Ascending aorta (tissue), 2 donors: Measurements from ENCODE around the gene CER1. TPM values are rescaled to one million over a fixed set of nuclear protein-coding genes. Genes with fewer than 3 reads are reported as not detected.

Experiments
- DNase-seq, 2 donors: peaks; one replicate each; pipeline ENCODE4 v3.0.0-alpha.2; 2019; ENCODE audit warnings: low spot score in 2 of 2
- H3K27ac ChIP-seq, 2 donors: fragments of 200-600 bp; sonication (generic); one replicate each; pipeline ENCODE4 v1.5.1; 2016 to 2017; ENCODE audit warnings: mild to moderate bottlenecking in 1 of 2
- H3K27me3 ChIP-seq: fragments of 200-600 bp; sonication (generic); one replicate; pipeline ENCODE4 v1.5.1; 2017
- H3K36me3 ChIP-seq, 2 donors: fragments of 200-600 bp; sonication (generic); one replicate each; pipeline ENCODE4 v1.5.1; 2016
- H3K4me1 ChIP-seq, 2 donors: fragments of 200-600 bp; sonication (generic); one replicate each; pipeline ENCODE4 v1.5.1; 2016 to 2017; ENCODE audit warnings: mild to moderate bottlenecking in 1 of 2
- H3K4me3 ChIP-seq, 2 donors: fragments of 200-600 bp; sonication (generic); one replicate each; pipeline ENCODE4 v1.5.1; 2016 to 2017; ENCODE audit warnings: mild to moderate bottlenecking in 1 of 2
- H3K9me3 ChIP-seq, 2 donors: fragments of 200-600 bp; sonication (generic); one replicate each; pipeline ENCODE4 v1.5.1; 2016
- CTCF ChIP-seq, 3 experiments: fragments of 200-600 bp in 2 of 3; fragments of 450-650 bp in 1 of 3; sonication (generic) in 2 of 3; IDR thresholded peaks; one replicate each; pipeline ENCODE4 v1.5.1; 2016 to 2019; ENCODE audit warnings: antibody characterized with exemption in 3 of 3, mild to moderate bottlenecking in 1 of 3, moderate library complexity in 1 of 3
- intact Hi-C: fragments of 100-400 bp; cut with DNase I; formaldehyde crosslinking; loops from one replicate; pipeline ENCODE4 v1.15.1; 2023
- total RNA-seq: library from RNA; depleted of rRNA; stranded (reverse); fragments of >200 nt; gene quantifications from one replicate; pipeline ENCODE4 v1.1.0, GENCODE V29; 2016

CER1 gene
- total RNA-seq, 1 donor from 2014 or later: not detected

GRCh38 chr9:14674630-14675029 is 47.9 kb downstream of the CER1 start:
- TF ChIP-seq CTCF (IDR thresholded peaks at IDR 0.05): no peak
- Histone ChIP-seq H3K27me3 (no peaks in the 10 kb centered on the region), H3K27ac (no peak overlapping the region), H3K9me3 (no peaks in the 10 kb centered on the region), H3K36me3 (peaks cover 0 to 13% of the 10 kb centered on the region in 2 donors), H3K4me3 (no peak overlapping the region), H3K4me1 (no peaks in the 10 kb centered on the region)
- DNase-seq: no peak
- intact Hi-C loops: no loop called here

- Histone ChIP-seq H3K4me1 (no peaks in the 10 kb centered on the region), H3K9me3 (no peaks in the 10 kb centered on the region), H3K27ac (no peak overlapping the region), H3K4me3 (no peak overlapping the region), H3K27me3 (no peaks in the 10 kb centered on the region), H3K36me3 (peaks cover 0 to 6% of the 10 kb centered on the region in 2 donors)
- no peak for TF ChIP-seq CTCF (IDR thresholded peaks at IDR 0.05)
- DNase-seq: no peak
- intact Hi-C loops: no loop called here
These were observed 51.2 kb downstream of the CER1 start for GRCh38 chr9:14671377-14671776.

- Histone ChIP-seq H3K4me3 (no peak overlapping the region), H3K9me3 (no peaks in the 10 kb centered on the region), H3K4me1 (no peaks in the 10 kb centered on the region), H3K36me3 (peaks cover 0 to 6% of the 10 kb centered on the region in 2 donors), H3K27ac (no peak overlapping the region), H3K27me3 (no peaks in the 10 kb centered on the region)
- intact Hi-C loops: no loop called here
- TF ChIP-seq CTCF (IDR thresholded peaks at IDR 0.05): no peak
- DNase-seq: no peak
These were observed 51.8 kb downstream of the CER1 start for GRCh38 chr9:14670718-14671117.

Other genes with a start within 250 kb of the CER1 start
- gene ZDHHC21, start 29.3 kb downstream of the CER1 start, total RNA-seq: 2.3 TPM
- 0.85 TPM for gene FREM1, start 187.7 kb upstream of the CER1 start, total RNA-seq